GM19324 (cell line): Measurements from ENCODE around the gene MESD.

Experiments used
- ATAC-seq: cut with Tn5 transposase; IDR thresholded peaks from one replicate; pipeline ENCODE4 v1.9.1; 2021; ENCODE audit warnings: mild to moderate bottlenecking, moderate library complexity; ENCODE audit not compliant: unreplicated experiment, low FRiP score

MESD gene

GRCh38 chr15:80989518-80990478 lies at the start of gene MESD:
Gene MESD (minus strand): TSS chr15:80989819. CDS start chr15:80989791, 28 bp downstream.
- ATAC-seq: peak; percentile 99

- no peak for ATAC-seq
Measured at GRCh38 chr15:81038975-81039607, 49.5 kb upstream of the MESD start.

GRCh38 chr15:81037952-81038743 lies 48.5 kb upstream of the MESD start:
- ATAC-seq: no peak

DNA sequence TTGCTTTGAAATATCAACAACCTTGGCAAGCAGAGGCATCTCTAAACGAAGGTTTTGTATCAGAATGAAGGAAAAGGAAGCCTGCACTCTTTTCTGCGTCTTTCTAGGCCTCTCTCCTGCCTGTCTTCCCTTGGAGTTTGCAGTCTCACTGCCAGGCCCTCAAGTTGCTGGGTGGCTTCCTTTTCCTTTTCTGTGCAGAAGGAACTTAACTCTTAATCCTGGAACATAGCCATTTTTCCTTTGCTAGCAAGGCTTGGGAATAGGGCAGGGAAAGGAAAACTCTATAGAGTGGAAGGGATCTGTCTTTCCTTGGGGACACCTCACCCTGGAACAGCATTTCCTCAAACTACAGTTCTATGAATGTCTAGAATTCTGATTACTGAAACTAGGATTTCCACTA lies 43.9 kb upstream of the MESD start:
- no peak for ATAC-seq

GRCh38 chr15:81032818-81033217 lies 43.2 kb upstream of the MESD start:
- ATAC-seq: no peak

GRCh38 chr15:81032355-81032754 lies 42.7 kb upstream of the MESD start:
- ATAC-seq: no peak

DNA sequence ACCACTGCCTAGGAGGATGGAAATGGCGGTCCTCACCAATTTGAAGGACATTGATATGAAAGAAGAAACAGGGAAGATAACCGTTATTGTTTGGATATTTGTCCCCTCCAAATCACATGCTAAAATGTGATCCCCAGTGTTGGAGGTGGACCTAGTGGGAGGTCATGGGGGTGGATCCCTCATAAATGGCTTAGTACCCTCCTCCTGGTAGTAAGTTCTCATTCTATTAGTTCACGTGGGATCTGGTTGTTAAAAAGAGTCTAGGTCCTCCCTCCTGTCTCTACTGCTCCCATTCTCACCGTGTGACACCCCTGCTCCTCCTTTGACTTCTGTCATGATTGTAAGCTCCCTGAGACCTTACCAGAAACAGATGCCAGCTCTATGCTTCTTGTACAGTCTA lies 41.6 kb upstream of the MESD start:
- ATAC-seq: no peak

DNA sequence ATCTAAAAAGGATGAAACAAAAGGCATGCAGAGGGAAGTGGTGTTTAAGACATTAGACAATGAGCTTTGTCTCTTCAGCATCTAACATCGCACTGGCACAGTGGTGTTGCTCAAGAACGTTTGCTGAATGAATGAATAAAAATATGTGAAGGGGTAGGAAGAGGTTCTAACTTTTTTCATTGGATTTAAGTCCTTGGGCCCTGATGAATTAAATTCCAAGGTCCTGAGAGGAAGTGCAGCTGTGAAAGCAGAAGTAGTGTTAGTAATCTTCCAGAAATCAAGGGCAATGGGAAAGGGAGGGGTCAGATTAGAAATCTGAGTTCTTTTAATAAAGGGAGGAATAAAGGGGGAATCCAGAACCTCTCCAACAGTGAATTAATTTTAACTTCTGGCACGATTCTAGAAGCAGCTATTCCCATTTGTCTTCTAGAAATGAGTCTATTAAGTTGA lies 40.7 kb upstream of the MESD start:
- no peak for ATAC-seq

DNA sequence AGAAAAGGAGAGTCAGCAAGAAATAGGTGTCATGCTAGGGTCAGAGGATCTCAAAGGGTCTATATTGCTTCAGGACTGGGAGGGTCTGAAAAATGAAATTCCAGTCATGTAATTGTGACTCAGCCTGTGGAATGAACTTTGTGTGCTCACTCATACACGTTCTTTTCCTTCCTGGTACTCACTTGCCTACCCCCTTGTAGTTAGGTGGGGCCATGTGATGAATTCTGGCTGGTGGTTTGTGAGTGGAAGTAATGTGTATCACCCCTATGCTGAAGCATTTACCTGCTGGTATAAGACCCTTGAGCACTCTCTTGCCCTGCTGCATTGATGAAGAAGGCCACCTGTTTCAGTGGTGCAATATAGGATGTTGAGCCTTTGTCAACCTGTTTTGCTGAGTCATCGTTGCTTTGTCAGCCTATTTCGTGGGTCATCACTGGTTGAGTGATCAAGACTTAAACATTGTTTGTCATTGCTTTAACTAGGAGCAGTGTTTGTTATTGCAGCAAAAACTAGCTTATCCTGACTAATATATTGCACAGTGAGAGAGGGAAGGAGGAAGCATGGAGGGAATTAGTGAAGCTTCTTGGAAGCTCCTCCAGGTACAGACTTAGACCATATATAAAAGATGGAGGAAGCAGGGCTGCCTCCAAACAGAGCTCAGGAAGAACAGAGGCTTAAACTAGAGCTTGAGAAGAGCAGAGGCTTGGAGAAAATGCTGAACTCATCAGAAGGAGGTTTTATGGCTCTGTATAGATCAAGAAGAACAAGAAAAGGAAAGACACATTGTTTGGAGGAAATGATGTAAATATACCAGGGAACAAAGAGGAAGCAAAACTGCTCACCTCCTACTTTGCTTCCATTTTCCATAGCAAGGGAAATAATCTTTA lies 40.0 kb upstream of the MESD start:
- ATAC-seq: no peak

DNA sequence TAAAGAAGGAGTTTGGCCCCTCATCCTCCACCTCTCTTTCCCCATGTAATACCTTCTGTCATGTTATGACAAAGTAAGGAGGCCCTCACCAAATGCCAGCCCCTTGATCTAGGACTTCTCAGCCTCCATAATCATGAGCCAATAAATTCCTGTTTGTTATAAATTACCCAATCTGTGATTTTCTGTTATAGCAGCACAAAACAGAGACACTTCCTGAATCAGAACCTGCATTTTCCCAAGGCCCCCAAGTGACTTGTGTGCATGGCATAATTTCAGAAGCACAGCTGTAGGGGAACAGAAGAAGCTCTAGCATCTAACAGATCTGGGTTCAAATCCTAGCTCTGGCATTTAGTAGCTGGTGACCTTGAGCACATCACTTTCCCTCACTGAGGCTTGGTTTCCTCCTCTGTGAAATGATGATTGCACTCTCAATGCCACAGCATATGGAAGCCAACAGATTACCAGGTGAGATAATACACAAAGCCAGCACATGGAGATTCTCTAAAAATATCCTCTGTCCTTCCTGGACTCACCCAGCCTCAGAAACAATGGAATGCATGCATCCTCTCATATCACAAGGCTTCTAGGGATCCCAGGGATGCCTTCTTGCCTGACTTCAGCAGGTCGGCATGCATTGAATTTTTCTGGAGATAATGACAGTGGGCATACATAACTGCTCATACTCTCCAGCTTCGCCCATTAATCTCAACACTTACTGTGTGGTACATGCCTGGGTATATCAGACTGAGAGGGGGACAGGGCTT lies 37.4 kb upstream of the MESD start:
- ATAC-seq: no peak

DNA sequence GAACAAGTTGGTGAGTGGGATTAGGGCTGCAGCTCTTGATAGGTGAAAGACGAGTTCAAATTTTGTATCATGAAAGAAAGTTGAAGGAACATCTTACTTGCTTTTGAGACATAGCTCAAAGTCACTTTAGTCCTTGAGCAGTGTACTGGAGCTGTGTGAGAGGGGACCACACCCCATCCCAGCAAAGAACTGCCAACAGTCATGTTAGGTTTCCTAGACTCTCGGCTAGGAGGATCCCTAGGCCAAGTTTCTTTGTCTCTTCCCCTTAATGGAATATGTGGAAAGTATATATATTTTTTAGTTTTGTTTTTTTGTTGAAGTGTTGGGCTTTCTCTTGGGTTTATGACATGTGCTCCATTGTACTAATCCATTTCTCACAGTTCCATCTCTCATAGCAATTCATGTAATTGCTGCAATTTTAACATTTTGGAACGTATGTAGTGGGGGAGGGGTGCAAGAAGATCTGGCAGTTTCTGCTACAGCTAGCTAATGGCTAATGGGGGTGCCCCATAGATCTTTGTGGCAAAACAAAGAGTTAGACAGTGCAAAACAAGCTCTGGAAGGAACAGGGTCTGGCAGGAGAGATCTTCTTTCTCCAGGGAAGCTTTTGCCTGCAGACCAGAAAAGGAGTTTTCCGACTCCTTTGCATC lies 36.2 kb upstream of the MESD start:
- ATAC-seq: no peak

GRCh38 chr15:81024936-81025335 lies 35.3 kb upstream of the MESD start:
- ATAC-seq: no peak

DNA sequence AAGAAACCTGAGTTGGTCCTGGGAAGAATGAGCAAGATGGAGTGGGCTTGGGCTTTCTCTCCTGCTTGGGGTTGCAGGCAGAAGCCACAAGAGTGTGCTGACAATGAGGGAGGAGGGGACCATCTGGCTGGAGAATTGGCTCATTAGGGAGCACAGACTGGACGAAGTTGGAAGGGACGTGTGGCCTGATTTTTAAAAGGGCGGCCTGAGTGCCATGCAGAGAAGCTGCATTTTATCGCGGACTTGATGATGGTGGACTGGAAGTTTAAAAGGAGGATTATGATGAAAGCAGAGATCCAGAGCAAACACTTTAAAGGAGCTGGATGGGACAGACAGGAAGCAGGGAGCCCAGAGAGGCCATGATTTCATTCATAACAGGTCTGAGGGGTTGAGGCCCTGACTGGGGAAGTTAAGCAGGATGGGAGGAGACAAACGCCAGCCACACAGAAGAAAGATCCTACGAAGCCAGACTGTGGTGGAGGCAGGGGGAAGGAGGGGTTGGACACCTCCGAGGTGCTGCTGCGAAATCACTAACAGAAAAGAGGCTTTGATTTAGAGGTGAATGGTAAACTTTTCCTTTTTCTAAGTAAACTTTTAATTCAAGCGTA lies 34.8 kb upstream of the MESD start:
- no peak for ATAC-seq

DNA sequence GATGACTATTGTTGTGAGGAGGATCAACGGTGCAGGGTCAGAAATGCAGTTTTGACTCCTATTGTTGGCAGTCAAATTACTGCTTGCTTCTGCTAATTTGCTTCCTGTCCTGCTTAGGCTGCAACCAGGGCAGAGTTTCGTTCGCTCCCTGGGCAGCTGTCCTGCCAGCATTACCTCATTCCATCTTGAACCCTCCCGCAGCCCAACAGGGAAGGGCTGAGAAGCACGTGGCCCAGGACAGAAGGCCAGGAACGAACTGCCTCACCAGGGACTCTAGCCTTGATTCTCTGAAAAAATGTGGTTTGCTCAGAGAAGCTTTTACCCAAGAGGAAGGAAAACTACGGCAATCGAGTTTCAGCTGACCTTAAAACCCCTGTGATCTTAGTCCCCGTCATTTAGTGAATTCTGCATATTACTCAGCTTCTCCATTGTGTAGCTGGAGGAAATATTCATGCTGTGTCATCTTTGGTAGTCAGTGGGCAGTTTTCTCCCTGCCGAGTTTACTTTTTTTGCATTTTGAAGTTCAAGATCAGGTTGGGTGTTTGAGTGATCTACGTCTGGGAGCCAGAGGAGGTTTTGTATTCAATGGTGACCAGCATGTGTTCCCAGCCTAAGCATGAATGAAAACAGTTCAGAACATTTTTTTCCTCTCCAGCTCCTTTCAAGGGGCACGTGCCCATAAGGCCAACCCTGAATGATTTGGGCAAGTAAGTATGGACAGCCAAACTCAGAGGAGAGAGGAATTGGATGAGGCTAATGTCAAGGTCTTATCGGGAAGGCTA lies 34.1 kb upstream of the MESD start:
- ATAC-seq: peak; percentile 85

DNA sequence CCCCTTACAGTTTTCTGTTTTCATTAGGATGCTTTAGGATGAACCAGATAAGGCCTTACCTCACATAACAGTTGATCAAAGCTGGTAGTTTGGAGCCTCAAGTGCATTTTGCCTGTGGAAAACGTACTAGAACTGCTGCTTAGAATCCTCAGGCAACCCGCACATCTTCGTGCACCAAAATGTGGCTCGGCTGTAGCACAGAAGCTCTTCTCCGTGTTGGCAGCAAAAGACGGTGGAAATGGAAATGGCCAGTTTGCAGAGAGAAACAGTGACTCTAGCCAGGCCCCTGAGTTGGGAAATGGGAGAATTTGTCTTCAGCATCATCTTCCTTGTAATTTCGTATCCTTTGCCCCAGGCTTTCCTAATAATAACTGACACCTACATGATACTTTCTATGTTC lies 31.7 kb upstream of the MESD start:
- ATAC-seq: no peak

DNA sequence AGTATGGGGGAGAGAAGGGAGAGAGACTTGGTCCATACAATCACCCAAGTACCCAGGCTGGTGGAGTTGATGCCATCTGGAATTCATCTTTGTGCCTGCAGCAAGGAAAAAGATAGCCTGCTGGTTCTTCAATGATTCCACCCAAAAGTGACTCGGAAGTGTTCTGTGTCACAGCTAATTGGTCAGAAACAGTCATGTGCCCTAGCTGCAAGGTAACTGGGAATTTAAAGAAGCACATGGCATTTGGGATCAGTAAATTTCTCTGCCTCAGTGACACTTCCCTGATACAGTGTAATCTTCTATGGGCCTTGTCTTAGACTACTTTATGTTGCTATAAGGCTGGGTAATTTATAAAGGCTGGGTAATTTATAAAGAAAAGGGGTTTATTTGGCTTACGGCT lies 28.6 kb upstream of the MESD start:
- ATAC-seq: no peak

GRCh38 chr15:81016489-81017068 lies 27.0 kb upstream of the MESD start:
- ATAC-seq: no peak
